A673 (cell line): ENCODE measurements around the gene RNF144B. TPM values are rescaled to one million over a fixed set of nuclear protein-coding genes. Genes with fewer than 3 reads are reported as not detected.

Experiments used
- BruUV-seq: library from RNA; stranded (reverse); fragments of 400-500 nt; replicated peaks from 2 replicates; lab custom pipeline; 2021; lab: Mats Ljungman, UMichigan
- CTCF ChIA-PET: fragments of 300-600 bp; sonication (Branson Sonifier 250); formaldehyde crosslinking; loops from one replicate; lab custom pipeline; 2022; ENCODE audit warnings: antibody characterized with exemption; lab: Charles Lee
- POLR2A ChIA-PET: fragments of 300-600 bp; sonication (Branson Sonifier 250); formaldehyde crosslinking; loops from one replicate; lab custom pipeline; 2022; ENCODE audit warnings: antibody characterized with exemption; ENCODE audit not compliant: low non-redundant PET; lab: Charles Lee
- DNase-seq: peaks from one replicate; pipeline ENCODE4 v3.0.0-alpha.2; 2015; ENCODE audit warnings: low spot score
- H3K27ac ChIP-seq: fragments of 200-600 bp; sonication (generic); 2 replicates; pipeline ENCODE4 v1.5.1; 2016; ENCODE audit warnings: mixed run types, low read depth, mild to moderate bottlenecking, mixed read lengths, antibody characterized with exemption, low read length; ENCODE audit not compliant: poor library complexity, severe bottlenecking
- H3K27me3 ChIP-seq: fragments of 200-600 bp; sonication (generic); replicated peaks from 2 replicates; pipeline ENCODE4 v1.6.1; 2017; ENCODE audit warnings: mixed run types, low read depth, mild to moderate bottlenecking, mixed read lengths, antibody characterized with exemption, low read length; ENCODE audit not compliant: insufficient read depth, poor library complexity
- H3K36me3 ChIP-seq: fragments of 200-600 bp; sonication (generic); 2 replicates; pipeline ENCODE4 v1.6.1; 2016; ENCODE audit warnings: mixed run types, mild to moderate bottlenecking, mixed read lengths, antibody characterized with exemption, low read length; ENCODE audit not compliant: insufficient read depth, poor library complexity, severe bottlenecking
- H3K4me1 ChIP-seq: fragments of 200-600 bp; sonication (generic); 2 replicates; pipeline ENCODE4 v1.6.1; 2017; ENCODE audit warnings: mixed run types, mild to moderate bottlenecking, mixed read lengths, antibody characterized with exemption, low read length; ENCODE audit not compliant: insufficient read depth, poor library complexity, severe bottlenecking
- H3K4me3 ChIP-seq: fragments of 200-600 bp; sonication (generic); 2 replicates; pipeline ENCODE4 v1.5.1; 2016; ENCODE audit warnings: low read depth, mixed run types, mild to moderate bottlenecking, mixed read lengths, low read length; ENCODE audit not compliant: poor library complexity, severe bottlenecking
- H3K9me3 ChIP-seq: fragments of 200-600 bp; sonication (generic); 2 replicates; pipeline ENCODE4 v1.6.1; 2016; ENCODE audit warnings: mixed run types, low read depth, mild to moderate bottlenecking, mixed read lengths, antibody characterized with exemption, low read length; ENCODE audit not compliant: poor library complexity, severe bottlenecking
- EZH2 ChIP-seq: fragments of 200-600 bp; sonication (generic); IDR thresholded peaks from 2 replicates; pipeline ENCODE4 v1.6.1; 2017; ENCODE audit warnings: borderline replicate concordance, low read depth, mild to moderate bottlenecking, mixed read lengths, antibody characterized with exemption, low read length; ENCODE audit not compliant: poor library complexity, severe bottlenecking
- intact Hi-C: fragments of 100-400 bp; cut with micrococcal nuclease; formaldehyde crosslinking; loops from one replicate; pipeline ENCODE4 v1.10.0; 2022; ENCODE audit not compliant: unreplicated experiment
- total RNA-seq: library from RNA; stranded (reverse); gene quantifications from 2 replicates; pipeline ENCODE4 v1.2.3, GENCODE V29; 2021
- TF ChIP-seq, protein P1 (sequence below): fragments of 300-800, 200-600 bp; sonication (generic); conservative IDR thresholded peaks from 2 replicates; pipeline ENCODE4 v1.5.1; 2017; ENCODE audit warnings: low read depth, mild to moderate bottlenecking, antibody characterized with exemption, low read length, moderate library complexity, mixed read lengths

The RNF144B gene
- total RNA-seq, 1 experiment from 2014 or later = 0.82 TPM

GRCh38 chr6:18368277-18369105 is 18.7 kb upstream of the RNF144B start:
- TF ChIP-seq EZH2 = no peak
- TF ChIP-seq, protein P1, sequence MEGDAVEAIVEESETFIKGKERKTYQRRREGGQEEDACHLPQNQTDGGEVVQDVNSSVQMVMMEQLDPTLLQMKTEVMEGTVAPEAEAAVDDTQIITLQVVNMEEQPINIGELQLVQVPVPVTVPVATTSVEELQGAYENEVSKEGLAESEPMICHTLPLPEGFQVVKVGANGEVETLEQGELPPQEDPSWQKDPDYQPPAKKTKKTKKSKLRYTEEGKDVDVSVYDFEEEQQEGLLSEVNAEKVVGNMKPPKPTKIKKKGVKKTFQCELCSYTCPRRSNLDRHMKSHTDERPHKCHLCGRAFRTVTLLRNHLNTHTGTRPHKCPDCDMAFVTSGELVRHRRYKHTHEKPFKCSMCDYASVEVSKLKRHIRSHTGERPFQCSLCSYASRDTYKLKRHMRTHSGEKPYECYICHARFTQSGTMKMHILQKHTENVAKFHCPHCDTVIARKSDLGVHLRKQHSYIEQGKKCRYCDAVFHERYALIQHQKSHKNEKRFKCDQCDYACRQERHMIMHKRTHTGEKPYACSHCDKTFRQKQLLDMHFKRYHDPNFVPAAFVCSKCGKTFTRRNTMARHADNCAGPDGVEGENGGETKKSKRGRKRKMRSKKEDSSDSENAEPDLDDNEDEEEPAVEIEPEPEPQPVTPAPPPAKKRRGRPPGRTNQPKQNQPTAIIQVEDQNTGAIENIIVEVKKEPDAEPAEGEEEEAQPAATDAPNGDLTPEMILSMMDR = no peak
- BruUV-seq = no TSS peak
- ChIA-PET POLR2A (no interaction called here), CTCF (no interaction called here)
- DNase-seq = no peak
- H3K9me3 ChIP-seq = no peaks in the 10 kb centered on the region
- H3K4me3 ChIP-seq = no peak overlapping the region
- intact Hi-C loops = no loop called here
- no peaks in the 10 kb centered on the region for H3K27me3 ChIP-seq
- H3K4me1 ChIP-seq = no peaks in the 10 kb centered on the region
- no peaks in the 10 kb centered on the region for H3K36me3 ChIP-seq
- H3K27ac ChIP-seq = no peak overlapping the region

GRCh38 chr6:18371010-18371409 is 16.1 kb upstream of the RNF144B start:
- Histone ChIP-seq H3K27me3 (no peaks in the 10 kb centered on the region), H3K27ac (no peak overlapping the region), H3K36me3 (no peaks in the 10 kb centered on the region), H3K4me3 (no peak overlapping the region), H3K9me3 (no peaks in the 10 kb centered on the region), H3K4me1 (no peaks in the 10 kb centered on the region)
- POLR2A ChIA-PET = interaction anchor here (1.0 kb wide), 1 partner anchor 11 kb away, joined by 7 read pairs; no protein-coding TSS in a partner anchor
- peak; percentile 6 for DNase-seq
- intact Hi-C loops = no loop called here
- BruUV-seq = no TSS peak
- CTCF ChIA-PET = no interaction called here
- TF ChIP-seq, protein P1 = no peak
- TF ChIP-seq EZH2 = no peak

DNA sequence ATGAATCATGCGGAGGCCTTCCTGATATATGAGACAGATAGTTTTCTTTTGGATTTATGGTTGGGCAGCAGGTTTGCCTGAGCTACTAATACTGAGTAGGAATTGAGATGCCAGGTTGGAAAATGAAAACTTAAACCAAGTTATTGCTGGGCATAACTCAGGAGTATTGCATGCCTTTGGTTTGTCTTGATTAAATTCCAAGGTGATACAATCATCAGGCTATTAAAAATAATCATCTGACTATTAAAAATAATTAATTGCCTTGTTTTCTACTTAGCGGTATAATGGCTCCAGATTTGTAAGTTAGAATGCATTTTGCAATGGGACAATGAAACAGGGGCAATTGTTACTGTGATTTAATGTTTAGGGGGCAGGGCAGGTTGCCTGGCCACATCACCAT is 15.5 kb upstream of the RNF144B start:
- TF ChIP-seq, protein P1 = no peak
- TF ChIP-seq EZH2 = no peak
- no peak for DNase-seq
- Histone ChIP-seq H3K9me3 (no peaks in the 10 kb centered on the region), H3K27ac (no peak overlapping the region), H3K4me1 (no peaks in the 10 kb centered on the region), H3K36me3 (no peaks in the 10 kb centered on the region), H3K4me3 (no peak overlapping the region), H3K27me3 (no peaks in the 10 kb centered on the region)
- intact Hi-C loops = no loop called here
- CTCF ChIA-PET = no interaction called here
- POLR2A ChIA-PET = no interaction called here
- BruUV-seq = no TSS peak
